GM12892 (cell line): ENCODE measurements around the gene PCSK7.
A peak's percentile ranks its signal among the peaks of the same experiment; 100 is the strongest.

Experiments
- POLR2A ChIP-seq: IDR thresholded peaks from 2 replicates; pipeline ENCODE4 v1.6.1; 2011; ENCODE audit warnings: low read depth, low read length, control low read depth
- POLR2AphosphoS5 ChIP-seq: IDR thresholded peaks from 2 replicates; pipeline ENCODE4 v1.6.1; 2011; ENCODE audit warnings: low read depth, low read length, control low read depth
- TAF1 ChIP-seq: IDR thresholded peaks from 2 replicates; pipeline ENCODE4 v1.6.1; 2011; ENCODE audit warnings: low read depth, mild to moderate bottlenecking, control low read depth, low read length, borderline replicate concordance

- TF ChIP-seq POLR2A: peak; percentile 72
- TF ChIP-seq POLR2AphosphoS5: no peak
- TF ChIP-seq TAF1: peak; percentile 21; the same call in 1 of the 2 replicates
These were observed 53.5 kb downstream of the PCSK7 start, which contains the start of gene SIDT2 for GRCh38 chr11:117178210-117179034.
